Measurements from ENCODE around the gene ZNF438. TPM values are rescaled to one million over a fixed set of nuclear protein-coding genes. Genes with fewer than 3 reads are reported as not detected.
A peak's percentile ranks its signal among the peaks of the same experiment; 100 is the strongest.
"Not testable (repeated sequence)": the region's sequence is repeated elsewhere in the genome, so short reads cannot be mapped to it uniquely, and the experiment has no call there.

The ZNF438 gene
- total RNA-seq, 4 donors from 2014 or later = 6.1 to 14.1 (median 7.1) TPM

GRCh38 chr10:30917067-30917466, 114.6 kb downstream of the ZNF438 start:
- H3K27me3 ChIP-seq = no peaks in the 10 kb centered on the region
- no peak for TF ChIP-seq POLR2AphosphoS5 (IDR thresholded peaks at IDR 0.05)
- no peak for TF ChIP-seq POLR2A (IDR thresholded peaks at IDR 0.05)
- no peak for TF ChIP-seq EP300 (IDR thresholded peaks at IDR 0.05)
- TF ChIP-seq CTCF (IDR thresholded peaks at IDR 0.05) = no peak
- H3K36me3 ChIP-seq = no peaks in the 10 kb centered on the region
- no peaks in the 10 kb centered on the region for H3K9me3 ChIP-seq
- H3K4me1 ChIP-seq = no peaks in the 10 kb centered on the region
- no peak overlapping the region for H3K27ac ChIP-seq
- no peak for DNase-seq (ENCODE audit: low spot score in 2 of 2)
- H3K4me3 ChIP-seq = no peak overlapping the region
- 86% methylated on average over 3 of the region's 3 CpGs for WGBS

GRCh38 chr10:30915146-30915545, 116.5 kb downstream of the ZNF438 start:
- Histone ChIP-seq H3K4me1 (no peaks in the 10 kb centered on the region), H3K36me3 (no peaks in the 10 kb centered on the region), H3K27me3 (no peaks in the 10 kb centered on the region), H3K9me3 (no peaks in the 10 kb centered on the region), H3K4me3 (no peak overlapping the region), H3K27ac (no peak overlapping the region)
- no peak for DNase-seq (ENCODE audit: low spot score in 2 of 2)
- WGBS = 43% methylated on average over 1 of the region's 1 CpG
- no peak for TF ChIP-seq POLR2AphosphoS5 (IDR thresholded peaks at IDR 0.05)
- no peak for TF ChIP-seq CTCF (IDR thresholded peaks at IDR 0.05)
- no peak for TF ChIP-seq POLR2A (IDR thresholded peaks at IDR 0.05)
- no peak for TF ChIP-seq EP300 (IDR thresholded peaks at IDR 0.05)

- 46% methylated on average over 3 of the region's 3 CpGs for WGBS
- TF ChIP-seq POLR2A (IDR thresholded peaks at IDR 0.05) = no peak
- TF ChIP-seq EP300 (IDR thresholded peaks at IDR 0.05) = no peak
- no peak for TF ChIP-seq POLR2AphosphoS5 (IDR thresholded peaks at IDR 0.05)
- no peak for TF ChIP-seq CTCF (IDR thresholded peaks at IDR 0.05)
- no peak overlapping the region for H3K4me3 ChIP-seq
- H3K9me3 ChIP-seq = no peaks in the 10 kb centered on the region
- H3K4me1 ChIP-seq = no peaks in the 10 kb centered on the region
- peaks cover 7% of the 10 kb centered on the region for H3K36me3 ChIP-seq
- H3K27ac ChIP-seq = no peak overlapping the region
- DNase-seq (ENCODE audit: low spot score in 2 of 2) = no peak
- no peaks in the 10 kb centered on the region for H3K27me3 ChIP-seq
Measured at GRCh38 chr10:30911303-30911863, 120.3 kb downstream of the ZNF438 start.

GRCh38 chr10:30903397-30904138, 128.1 kb downstream of the ZNF438 start:
- TF ChIP-seq POLR2AphosphoS5 (IDR thresholded peaks at IDR 0.05) = no peak
- no peak for TF ChIP-seq EP300 (IDR thresholded peaks at IDR 0.05)
- TF ChIP-seq POLR2A (IDR thresholded peaks at IDR 0.05) = no peak
- no peak for TF ChIP-seq CTCF (IDR thresholded peaks at IDR 0.05)
- H3K9me3 ChIP-seq = no peaks in the 10 kb centered on the region
- H3K27me3 ChIP-seq = no peaks in the 10 kb centered on the region
- peak overlapping the region; percentile 64 for H3K27ac ChIP-seq
- peaks cover 15% of the 10 kb centered on the region for H3K36me3 ChIP-seq
- H3K4me1 ChIP-seq = peaks cover 3% of the 10 kb centered on the region
- 55% methylated on average over 2 of the region's 2 CpGs for WGBS
- no peak for DNase-seq (ENCODE audit: low spot score in 2 of 2)
- H3K4me3 ChIP-seq = no peak overlapping the region

- Histone ChIP-seq H3K36me3 (peaks cover 9% of the 10 kb centered on the region), H3K9me3 (no peaks in the 10 kb centered on the region), H3K4me3 (no peak overlapping the region), H3K27me3 (no peaks in the 10 kb centered on the region), H3K4me1 (peaks cover 3% of the 10 kb centered on the region), H3K27ac (peak overlapping the region; percentile 64)
- WGBS = 92% methylated on average over 11 of the region's 37 CpGs
- TF ChIP-seq POLR2AphosphoS5 (IDR thresholded peaks at IDR 0.05) = no peak
- no peak for TF ChIP-seq EP300 (IDR thresholded peaks at IDR 0.05)
- TF ChIP-seq CTCF (IDR thresholded peaks at IDR 0.05) = no peak
- no peak for TF ChIP-seq POLR2A (IDR thresholded peaks at IDR 0.05)
- DNase-seq (ENCODE audit: low spot score in 2 of 2) = peak in 1 of 2 donors; percentile 65
Measured at GRCh38 chr10:30902621-30903396, 128.9 kb downstream of the ZNF438 start.

GRCh38 chr10:30901487-30901886, 130.2 kb downstream of the ZNF438 start:
- not testable (repeated sequence) for DNase-seq (ENCODE audit: low spot score in 2 of 2); H3K27ac ChIP-seq; H3K27me3 ChIP-seq; H3K4me1 ChIP-seq; H3K4me3 ChIP-seq; H3K9me3 ChIP-seq; H3K36me3 ChIP-seq
- WGBS = 96% methylated on average over 21 of the region's 21 CpGs
